ENCODE results near the gene CYP1A2.

DNA sequence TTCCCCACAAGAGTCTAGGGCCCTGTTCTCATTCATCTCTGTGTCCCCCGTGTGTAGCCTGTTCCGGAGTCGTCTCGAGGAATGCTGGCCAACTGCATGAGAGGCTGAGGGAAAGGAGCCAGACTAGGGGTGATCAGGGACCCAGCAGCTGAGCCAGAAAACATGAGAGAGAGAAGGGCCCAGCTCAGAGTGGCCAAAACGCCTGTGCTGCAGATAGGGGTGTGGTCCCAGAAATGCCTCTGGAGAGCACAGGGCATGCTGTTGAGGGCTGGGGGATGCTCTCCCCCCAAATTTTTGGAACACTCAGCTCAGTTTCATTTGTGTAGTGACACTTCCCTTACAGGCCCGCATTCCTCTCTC is 14.1 kb downstream of the CYP1A2 start:
- TF ChIP-seq EZH2 (IDR thresholded peaks at IDR 0.05; ENCODE audit: borderline replicate concordance, low read length) (no peak), CTCF (IDR thresholded peaks at IDR 0.05; ENCODE audit: low read length) (no peak)

All from OCI-LY1 (cell line).